HG02870 (cell line): ENCODE results near the gene FBXW12.

ENCODE experiments used
- ATAC-seq: cut with Tn5 transposase; IDR thresholded peaks from one replicate; pipeline ENCODE4 v1.9.1; 2021; ENCODE audit warnings: mild to moderate bottlenecking, moderate library complexity; ENCODE audit not compliant: unreplicated experiment

Gene FBXW12

GRCh38 chr3:48406443-48407431, 34.7 kb downstream of the FBXW12 start:
- no peak for ATAC-seq

DNA sequence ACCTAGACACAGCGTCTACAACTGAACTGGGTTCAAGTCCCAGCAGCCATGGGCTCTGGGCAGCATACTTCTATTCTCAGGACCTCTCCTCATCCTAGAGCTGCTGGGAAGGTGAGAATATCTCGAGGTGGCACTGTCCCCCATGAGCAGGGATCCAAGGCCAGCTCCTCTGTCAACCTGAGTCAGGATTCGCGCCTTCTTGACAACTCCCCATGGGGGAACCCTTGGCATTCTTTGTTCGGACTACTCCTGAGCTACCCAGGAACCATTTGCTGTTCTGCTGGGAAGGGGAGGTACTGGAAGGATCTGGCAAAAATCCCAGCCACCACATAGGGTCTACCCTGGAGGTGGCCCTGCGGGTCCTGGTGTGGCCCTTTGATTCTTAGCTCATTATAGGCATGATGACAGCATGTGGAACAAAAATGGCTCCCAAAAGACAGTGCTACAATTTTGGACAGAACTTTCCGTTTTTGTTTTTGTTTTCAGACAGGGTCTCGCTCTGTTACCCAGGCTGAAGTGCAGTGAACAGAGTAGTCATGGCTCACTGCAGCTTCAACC, 35.6 kb downstream of the FBXW12 start:
- no peak for ATAC-seq

DNA sequence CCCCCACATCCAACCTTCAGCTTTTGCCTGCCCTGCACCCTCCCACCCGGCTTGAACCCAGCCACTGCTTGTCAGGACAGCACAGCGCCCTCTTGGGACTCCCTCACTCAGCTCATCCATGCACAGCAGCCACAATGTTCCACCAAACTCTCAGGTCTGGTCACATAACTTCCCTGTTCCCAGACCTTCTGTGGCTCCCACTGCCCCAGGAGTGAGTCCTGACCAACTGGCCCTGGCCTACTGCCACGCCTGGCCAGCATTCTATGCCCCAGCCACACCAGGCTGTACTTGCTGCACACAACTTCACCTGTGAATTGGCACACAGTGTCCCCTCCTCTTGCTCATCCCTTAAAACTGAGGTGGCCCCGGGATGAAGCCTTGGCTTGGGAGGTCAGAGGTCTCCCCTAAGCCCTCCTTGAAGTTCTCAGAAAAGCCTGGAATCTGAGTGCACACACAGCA, 36.8 kb downstream of the FBXW12 start:
- ATAC-seq: no peak

- no peak for ATAC-seq
Measured at GRCh38 chr3:48409291-48410201, 37.5 kb downstream of the FBXW12 start.

- ATAC-seq: no peak
Measured at GRCh38 chr3:48410205-48411040, 38.4 kb downstream of the FBXW12 start.

- no peak for ATAC-seq
Measured at GRCh38 chr3:48411041-48411588, 39.1 kb downstream of the FBXW12 start.

DNA sequence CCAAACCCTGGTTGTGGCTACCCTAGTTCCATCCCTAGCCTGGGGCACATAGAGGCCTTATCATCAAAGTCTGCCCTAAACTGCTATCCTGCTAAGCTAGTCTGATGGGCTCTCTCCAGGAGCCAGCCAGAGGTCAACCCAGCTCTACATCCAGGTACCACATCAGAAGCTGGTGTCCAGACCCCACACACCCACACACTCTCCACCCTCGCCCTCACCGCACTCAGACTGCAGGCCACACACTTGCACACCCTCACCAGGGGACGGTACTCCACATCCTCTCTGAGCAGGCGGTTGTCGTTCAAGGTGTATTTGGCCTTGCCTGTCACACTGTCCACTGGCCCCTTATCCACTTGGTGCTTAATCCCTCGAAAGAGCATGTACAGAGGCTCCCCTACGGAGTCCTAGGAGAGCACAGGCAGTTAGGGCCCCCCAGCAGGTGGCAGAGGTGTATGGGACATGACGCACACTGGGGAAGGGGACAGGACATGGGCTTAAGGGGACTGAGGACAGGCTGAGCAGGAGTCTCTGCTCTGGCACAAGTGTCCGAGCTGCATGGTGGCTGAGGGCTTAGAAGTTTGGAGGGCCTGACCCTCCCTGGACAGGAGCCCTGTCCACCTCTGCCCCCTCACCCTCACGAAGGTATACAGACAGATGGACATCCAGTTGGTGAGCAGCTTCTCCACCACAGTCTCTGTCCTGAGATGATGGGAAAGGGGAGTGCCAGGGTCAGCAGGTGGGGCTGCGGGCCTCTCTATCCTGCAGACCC, 39.8 kb downstream of the FBXW12 start:
- no peak for ATAC-seq

GRCh38 chr3:48412375-48413001, 40.5 kb downstream of the FBXW12 start:
- no peak for ATAC-seq

DNA sequence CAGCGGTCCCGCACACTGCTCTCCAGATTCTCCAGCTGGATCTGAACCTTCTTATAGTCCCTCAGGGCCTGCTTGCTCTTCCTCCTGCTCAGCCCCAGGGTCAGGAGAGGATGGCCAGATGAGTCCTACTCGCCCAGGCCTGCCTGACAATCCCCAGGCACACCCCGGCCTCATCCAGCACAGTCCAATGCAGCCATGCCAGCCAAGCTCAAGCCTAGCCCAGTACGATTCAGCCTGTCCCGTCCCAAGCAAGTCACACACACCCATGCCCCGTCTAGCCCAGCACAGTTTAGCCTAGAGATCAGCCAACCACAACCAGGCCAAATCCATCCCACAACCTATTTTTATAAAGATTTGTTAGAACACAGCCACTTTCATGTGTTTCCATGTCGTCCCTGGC, 41.1 kb downstream of the FBXW12 start:
- no peak for ATAC-seq

- ATAC-seq: no peak
Measured at GRCh38 chr3:48413611-48414010, 41.6 kb downstream of the FBXW12 start.

- ATAC-seq: no peak
Measured at GRCh38 chr3:48414376-48415250, 42.6 kb downstream of the FBXW12 start.

- ATAC-seq: no peak
Measured at GRCh38 chr3:48415251-48415953, 43.4 kb downstream of the FBXW12 start.

DNA sequence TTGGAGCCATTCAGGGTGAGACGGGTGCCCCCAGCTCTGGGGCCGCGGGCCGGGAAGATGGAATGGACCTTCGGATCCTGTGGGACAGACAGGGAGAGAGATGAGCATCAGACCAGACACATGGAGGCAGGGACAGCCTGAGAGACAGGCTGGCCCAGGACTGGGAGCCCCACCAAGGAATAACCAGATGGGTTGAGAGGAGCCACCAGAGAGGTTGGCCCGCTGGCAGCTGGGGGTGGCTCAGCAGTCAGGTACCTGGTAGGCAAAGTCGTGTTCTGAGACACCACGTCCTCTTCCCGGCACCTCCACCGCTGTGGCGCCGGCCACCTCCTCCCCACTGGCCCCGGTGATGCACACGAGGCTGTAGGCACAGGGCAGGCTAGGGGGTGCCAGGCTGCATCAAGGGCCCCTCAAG, 44.1 kb downstream of the FBXW12 start:
- ATAC-seq: no peak

- no peak for ATAC-seq
Measured at GRCh38 chr3:48416546-48416945, 44.5 kb downstream of the FBXW12 start.

DNA sequence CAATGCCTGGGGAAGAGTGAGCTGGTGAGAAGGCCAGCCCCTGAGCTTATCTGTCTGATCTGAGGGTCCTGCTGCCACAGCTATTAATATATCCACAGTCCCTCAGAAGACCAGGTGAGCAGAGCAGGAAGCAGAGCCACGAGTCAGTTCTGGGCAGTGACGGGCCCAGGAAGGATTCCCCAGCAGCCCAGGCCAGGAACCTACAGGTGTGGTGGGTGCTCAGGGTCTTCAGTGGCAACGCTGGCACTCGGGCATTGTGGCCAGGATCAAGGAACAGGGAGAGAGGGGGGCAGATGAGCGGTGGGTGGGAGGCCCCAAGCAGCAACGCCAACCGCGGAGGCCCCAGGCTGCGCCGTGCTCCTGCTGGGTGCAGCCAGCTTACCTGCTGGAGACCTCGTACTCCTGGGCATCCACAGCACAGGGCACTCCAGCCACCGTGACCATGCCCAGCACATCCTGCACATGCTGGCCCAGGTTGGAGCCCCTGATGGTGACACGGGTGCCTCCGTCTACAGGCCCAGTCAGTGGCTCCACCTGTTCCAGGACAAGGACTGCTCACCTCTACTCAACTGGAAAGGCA, 45.6 kb downstream of the FBXW12 start:
- no peak for ATAC-seq

DNA sequence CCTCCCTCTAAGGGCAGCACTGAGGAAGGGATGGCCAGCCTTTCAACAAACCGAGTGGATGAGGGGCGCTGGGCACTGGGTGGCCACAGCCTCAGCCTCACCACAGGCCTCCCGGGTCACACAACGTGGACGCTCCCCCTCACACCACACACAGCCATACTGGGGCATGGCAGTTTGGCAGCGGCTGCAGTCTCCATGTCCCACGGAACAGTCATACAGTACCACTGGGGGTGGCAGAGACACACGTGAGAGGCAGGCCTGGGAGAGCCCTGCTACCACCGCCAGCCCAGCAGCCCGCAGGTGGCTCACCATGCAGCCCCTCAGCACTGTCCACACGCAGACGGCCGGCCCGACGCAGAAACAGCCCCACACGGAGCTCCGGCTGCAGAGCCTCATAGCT, 46.1 kb downstream of the FBXW12 start:
- no peak for ATAC-seq

DNA sequence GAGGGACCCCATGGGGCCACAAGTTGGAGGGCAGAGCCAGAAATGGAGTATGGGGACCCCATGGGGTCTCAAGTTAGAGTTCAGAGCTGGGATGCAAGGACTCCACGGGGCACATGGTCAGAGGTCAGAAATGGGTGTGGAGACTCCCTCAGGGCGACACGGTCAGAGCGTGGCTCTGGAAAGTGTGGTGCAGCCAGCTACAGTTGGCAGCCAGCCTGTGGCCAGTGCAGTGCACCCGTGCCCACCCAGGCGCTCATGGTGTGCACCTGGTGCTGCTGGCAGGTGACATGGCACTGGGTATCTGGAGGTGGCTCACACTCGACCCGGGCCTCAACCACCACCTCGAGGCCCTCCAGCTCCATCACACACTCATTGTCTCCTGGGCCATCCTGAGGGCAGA, 46.6 kb downstream of the FBXW12 start:
- no peak for ATAC-seq
